Ovary (tissue), 9 donors: ENCODE data around the gene THRB. TPM values are rescaled to one million over a fixed set of nuclear protein-coding genes. Genes with fewer than 3 reads are reported as not detected.

Source experiments
- DNase-seq, 5 donors: peaks; one replicate each; pipeline ENCODE4 v3.0.0-alpha.2; 2019 to 2020
- H3K27ac ChIP-seq, 2 donors: fragments of 200-600 bp; one replicate each; pipeline versions ENCODE4 v1.5.1 to v1.8.0; 2019 to 2022
- H3K27me3 ChIP-seq: fragments of 200-600 bp; one replicate; pipeline ENCODE4 v1.8.0; 2022
- H3K36me3 ChIP-seq: fragments of 200-600 bp; sonication (generic); one replicate; pipeline ENCODE4 v1.5.1; 2019
- H3K4me1 ChIP-seq: one replicate; pipeline ENCODE4 v1.8.1; 2013; ENCODE audit warnings: mild to moderate bottlenecking, moderate library complexity; ENCODE audit not compliant: insufficient read depth
- H3K4me3 ChIP-seq: fragments of 200-600 bp; sonication (generic); one replicate; pipeline ENCODE4 v1.5.1; 2017
- H3K9me3 ChIP-seq, 2 donors: fragments of 200-600 bp in 1 of 2; sonication (generic) in 1 of 2; one replicate each; pipeline versions ENCODE4 v1.5.1 to v1.8.1; 2013 to 2019; ENCODE audit warnings: mild to moderate bottlenecking in 1 of 2, moderate library complexity in 1 of 2
- EP300 ChIP-seq: sonication (generic); formaldehyde crosslinking; IDR thresholded peaks from one replicate; pipeline ENCODE4 v1.6.1; 2017; ENCODE audit warnings: antibody characterized with exemption
- POLR2A ChIP-seq: fragments of 450-650 bp; IDR thresholded peaks from one replicate; pipeline ENCODE4 v1.6.1; 2017; ENCODE audit warnings: antibody characterized with exemption, mild to moderate bottlenecking, moderate library complexity
- WGBS, 3 donors: extraction: QIAGEN DNeasy Blood & Tissue Kit in 1 of 3; methylation state at CpG; one replicate each; pipeline versions ENCODE4 v1.1.5 to v1.1.7; 2013 to 2017; 5-methylcytosine and 5-hydroxymethylcytosine counted together
- intact Hi-C, 4 donors: fragments of 100-400 bp; cut with DNase I; formaldehyde crosslinking; loops; one replicate each; pipeline versions ENCODE4 v1.11.0 to v1.15.1; 2022 to 2023
- polyA plus RNA-seq, 2 donors: library from polyadenylated mRNA; stranded (reverse); fragments of 200-250 nt in 1 of 2; fragments of 350-450 nt in 1 of 2; fragmentation: Illumina TruSeq in 1 of 2; extraction: RNeasy Lipid Tissue Mini Kit (QIAGEN cat#74804) in 1 of 2; gene quantifications; one replicate each; pipeline ENCODE4 v1.2.3, GENCODE V29; 2013 to 2014
- total RNA-seq, 7 donors: library from RNA; depleted of rRNA in 2 of 7; stranded (reverse); fragments of >200 nt in 2 of 7; fragmentation: NEBNext Ultra II Directional in 3 of 7; extraction: Animal tissue kit (Norgen Biotek cat#: 25700) in 3 of 7; gene quantifications; one replicate each; pipeline versions ENCODE4 v1.1.0 to v1.2.4, GENCODE V29; 2016 to 2023
- TF ChIP-seq, protein P1 (sequence below), 3 donors: fragments of 450-650 bp in 2 of 3; fragments of 200-600 bp in 1 of 3; IDR thresholded peaks; one replicate each; pipeline versions ENCODE4 v1.5.1 to v1.8.0; 2016 to 2022; ENCODE audit warnings: antibody characterized with exemption in 3 of 3, mild to moderate bottlenecking in 1 of 3
- donor health status: DM: no; HTN: no; CAD: no; lungs with moderate emphysema.
- donor health status: DM: no; HTN: no; CAD: no.
- donor health status: Bipolar disorder and iron deficiency.
- donor health status: DM: yes; HTN: yes; CAD: no.
- donor health status: DM: no; HTN: no; CAD: no.
- donor health status: DM: yes; HTN: yes; CAD: no.

Gene THRB
- total and polyA plus RNA-seq, 9 donors: 0.91 to 6.5 (median 3.2) TPM

GRCh38 chr3:24492971-24493551 is 1.6 kb downstream of the THRB start:
- DNase-seq: no peak
- H3K9me3 ChIP-seq: no peaks in the 10 kb centered on the region
- H3K4me1 ChIP-seq: no peaks in the 10 kb centered on the region
- TF ChIP-seq EP300 (no peak), POLR2A (no peak)
- TF ChIP-seq, protein P1, sequence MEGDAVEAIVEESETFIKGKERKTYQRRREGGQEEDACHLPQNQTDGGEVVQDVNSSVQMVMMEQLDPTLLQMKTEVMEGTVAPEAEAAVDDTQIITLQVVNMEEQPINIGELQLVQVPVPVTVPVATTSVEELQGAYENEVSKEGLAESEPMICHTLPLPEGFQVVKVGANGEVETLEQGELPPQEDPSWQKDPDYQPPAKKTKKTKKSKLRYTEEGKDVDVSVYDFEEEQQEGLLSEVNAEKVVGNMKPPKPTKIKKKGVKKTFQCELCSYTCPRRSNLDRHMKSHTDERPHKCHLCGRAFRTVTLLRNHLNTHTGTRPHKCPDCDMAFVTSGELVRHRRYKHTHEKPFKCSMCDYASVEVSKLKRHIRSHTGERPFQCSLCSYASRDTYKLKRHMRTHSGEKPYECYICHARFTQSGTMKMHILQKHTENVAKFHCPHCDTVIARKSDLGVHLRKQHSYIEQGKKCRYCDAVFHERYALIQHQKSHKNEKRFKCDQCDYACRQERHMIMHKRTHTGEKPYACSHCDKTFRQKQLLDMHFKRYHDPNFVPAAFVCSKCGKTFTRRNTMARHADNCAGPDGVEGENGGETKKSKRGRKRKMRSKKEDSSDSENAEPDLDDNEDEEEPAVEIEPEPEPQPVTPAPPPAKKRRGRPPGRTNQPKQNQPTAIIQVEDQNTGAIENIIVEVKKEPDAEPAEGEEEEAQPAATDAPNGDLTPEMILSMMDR (IDR thresholded peaks at IDR 0.05): no peak
- no peaks in the 10 kb centered on the region for H3K27me3 ChIP-seq
- no peak overlapping the region for H3K4me3 ChIP-seq
- H3K36me3 ChIP-seq: no peaks in the 10 kb centered on the region
- intact Hi-C loops: no loop called here
- WGBS, 3 donors: 52 to 60% (median 54%) methylated on average over 4 of the region's 4 CpGs
- H3K27ac ChIP-seq: no peak overlapping the region

DNA sequence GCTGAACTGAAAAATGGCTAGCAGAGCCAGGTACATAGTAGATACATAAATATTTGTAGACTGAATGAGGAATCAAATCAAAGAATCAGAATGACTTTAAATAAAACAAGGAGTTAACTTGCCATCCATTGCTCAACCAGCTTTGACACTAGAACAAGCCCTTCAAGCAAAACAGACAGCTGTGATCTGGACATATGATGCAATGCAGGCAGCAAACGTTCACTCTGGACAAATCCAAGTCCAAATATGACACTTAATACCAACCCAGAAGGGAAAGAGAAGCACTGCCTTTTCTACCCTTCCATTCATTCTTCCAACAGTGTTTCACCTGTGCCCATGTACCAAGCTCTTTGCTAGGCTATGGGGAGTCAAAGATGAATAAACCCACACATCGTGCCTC is 4.5 kb downstream of the THRB start:
- intact Hi-C loops: no loop called here
- no peaks in the 10 kb centered on the region for H3K27me3 ChIP-seq
- no peak overlapping the region for H3K27ac ChIP-seq
- no peaks in the 10 kb centered on the region for H3K9me3 ChIP-seq
- H3K4me1 ChIP-seq: no peaks in the 10 kb centered on the region
- TF ChIP-seq, protein P1 (IDR thresholded peaks at IDR 0.05): no peak
- TF ChIP-seq EP300 (no peak), POLR2A (no peak)
- H3K4me3 ChIP-seq: no peak overlapping the region
- 61 to 64% (median 61%) methylated on average over 2 of the region's 2 CpGs for WGBS, 3 donors
- DNase-seq: no peak
- H3K36me3 ChIP-seq: no peaks in the 10 kb centered on the region

DNA sequence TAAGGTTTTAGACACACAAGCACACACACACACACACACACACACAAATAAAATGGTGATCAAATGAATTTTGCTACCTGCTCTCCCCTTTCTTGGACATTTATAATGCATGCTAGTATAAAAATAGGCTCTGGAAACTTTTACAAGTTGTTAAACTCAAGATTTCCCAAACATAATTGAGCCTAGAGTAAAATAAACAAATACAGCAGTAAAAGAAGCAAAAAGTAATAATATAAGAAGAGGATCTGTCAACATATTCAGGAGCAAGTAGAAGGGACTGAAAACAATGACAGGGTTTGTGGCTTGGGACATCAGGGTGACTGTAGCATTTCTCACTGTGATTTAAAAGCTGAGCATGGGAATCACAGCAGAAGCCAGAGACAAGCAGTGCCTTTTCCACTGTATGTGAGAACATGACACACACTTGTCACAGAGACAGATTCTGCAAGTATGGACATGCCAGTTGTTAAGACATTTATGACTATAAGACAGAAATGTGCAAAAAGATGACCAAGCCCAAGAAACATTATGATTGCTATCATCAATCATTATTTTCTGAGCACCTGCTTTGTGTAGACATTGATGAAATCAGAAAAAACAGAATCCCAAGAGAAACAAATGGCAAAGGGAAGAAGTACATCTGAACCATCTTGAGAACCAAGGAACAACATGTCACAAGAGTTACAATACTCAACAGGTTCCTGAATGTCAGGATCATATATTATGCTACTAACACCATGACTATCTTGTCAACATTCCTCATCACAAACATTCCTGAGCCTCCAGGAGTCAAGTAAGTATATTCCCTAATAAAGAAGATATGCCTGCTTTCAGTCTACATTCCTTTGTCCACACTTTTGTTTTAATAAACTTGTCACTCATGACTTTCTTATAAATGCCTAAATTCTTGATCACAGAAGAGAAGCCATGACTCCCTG is 7.1 kb downstream of the THRB start:
- TF ChIP-seq, protein P1 (IDR thresholded peaks at IDR 0.05): no peak
- TF ChIP-seq POLR2A (no peak), EP300 (no peak)
- Histone ChIP-seq H3K4me1 (no peaks in the 10 kb centered on the region), H3K4me3 (no peak overlapping the region), H3K36me3 (no peaks in the 10 kb centered on the region), H3K27ac (no peak overlapping the region), H3K27me3 (no peaks in the 10 kb centered on the region), H3K9me3 (no peaks in the 10 kb centered on the region)
- DNase-seq: no peak
- intact Hi-C loops: no loop called here

DNA sequence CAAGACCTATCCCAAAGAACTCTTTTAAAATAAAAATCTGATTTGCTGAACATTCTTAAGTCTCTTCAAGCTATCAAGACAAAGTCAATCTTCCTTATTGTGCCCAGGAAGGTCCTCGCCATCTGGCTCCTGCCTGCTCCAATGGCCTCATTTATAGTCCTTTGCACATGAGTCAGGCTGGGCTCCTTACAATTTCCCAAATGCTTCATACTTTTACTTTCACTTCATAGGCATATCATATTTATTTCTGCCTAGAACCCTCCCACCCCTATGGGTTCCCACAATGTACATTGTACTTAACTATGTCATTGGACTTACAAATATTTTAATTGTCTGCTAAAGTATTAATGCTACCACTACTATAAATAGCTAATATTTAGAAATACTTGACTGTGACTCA is 9.1 kb downstream of the THRB start:
- no peaks in the 10 kb centered on the region for H3K4me1 ChIP-seq
- no peak for TF ChIP-seq POLR2A
- TF ChIP-seq EP300: no peak
- TF ChIP-seq, protein P1 (IDR thresholded peaks at IDR 0.05): no peak
- DNase-seq: no peak
- intact Hi-C loops: no loop called here
- no peak overlapping the region for H3K27ac ChIP-seq
- no peaks in the 10 kb centered on the region for H3K9me3 ChIP-seq
- 95 to 97% (median 96%) methylated on average over 1 of the region's 1 CpG for WGBS, 3 donors
- no peaks in the 10 kb centered on the region for H3K27me3 ChIP-seq
- H3K36me3 ChIP-seq: no peaks in the 10 kb centered on the region
- H3K4me3 ChIP-seq: no peak overlapping the region
